Measurements from ENCODE around the gene C7.

The C7 gene

GRCh38 chr5:40937075-40937474, 27.8 kb downstream of the C7 start:
- no peak overlapping the region for H3K4me2 ChIP-seq (ENCODE audit: low read length, poor library complexity, severe bottlenecking)
- no peaks in the 10 kb centered on the region for H3K9me3 ChIP-seq (ENCODE audit: control insufficient read depth, low read length)
- H3K23ac ChIP-seq (ENCODE audit: low read length in 2 of 2): no peak overlapping the region
- no peak overlapping the region for H3K9ac ChIP-seq (ENCODE audit: low read length)
- no peaks in the 10 kb centered on the region for H3K79me1 ChIP-seq (replicated peaks; ENCODE audit: low read length, poor library complexity, severe bottlenecking)
- no peak overlapping the region for H4K91ac ChIP-seq (ENCODE audit: low read length)
- H3K36me3 ChIP-seq (ENCODE audit: control insufficient read depth in 1 of 2, insufficient read depth in 2 of 2, low read depth in 1 of 2, low read length in 2 of 2): no peaks in the 10 kb centered on the region
- no peak overlapping the region for H3K27ac ChIP-seq (ENCODE audit: low read length, poor library complexity, severe bottlenecking)
- H2AK5ac ChIP-seq (ENCODE audit: low read length, severe bottlenecking): no peak overlapping the region
- no peak overlapping the region for H3K4me3 ChIP-seq (ENCODE audit: insufficient read depth in 1 of 2, low read depth in 1 of 2, low read length in 2 of 2)
- no peak overlapping the region for H4K8ac ChIP-seq (ENCODE audit: low read length)
- H2BK15ac ChIP-seq (ENCODE audit: low read depth, poor library complexity, severe bottlenecking): no peak overlapping the region
- H2BK12ac ChIP-seq (ENCODE audit: low read length in 2 of 2): no peak overlapping the region
- WGBS: 86% methylated on average over 1 of the region's 1 CpG
- no peak overlapping the region for H2BK120ac ChIP-seq (ENCODE audit: low read depth, low read length)
- DNase-seq: no peak
- H2BK5ac ChIP-seq (ENCODE audit: low read depth, low read length, poor library complexity, severe bottlenecking): no peak overlapping the region
- H2AFZ ChIP-seq (ENCODE audit: low read depth, low read length): no peak overlapping the region
- H3K18ac ChIP-seq (ENCODE audit: low read depth in 1 of 2, low read length in 2 of 2): no peak overlapping the region
- no peaks in the 10 kb centered on the region for H3K4me1 ChIP-seq (ENCODE audit: control insufficient read depth, insufficient read depth, low read depth, low read length)
- no peak overlapping the region for H3K14ac ChIP-seq (ENCODE audit: low read length in 2 of 2)
- no peak overlapping the region for H3K4ac ChIP-seq (ENCODE audit: low read depth in 1 of 2, low read length in 2 of 2)
- no peaks in the 10 kb centered on the region for H3K27me3 ChIP-seq (ENCODE audit: control insufficient read depth in 1 of 2, insufficient read depth in 1 of 2, low read length in 2 of 2)

GRCh38 chr5:40939753-40940152, 30.5 kb downstream of the C7 start:
- H3K36me3 ChIP-seq (ENCODE audit: control insufficient read depth in 1 of 2, insufficient read depth in 2 of 2, low read depth in 1 of 2, low read length in 2 of 2): no peaks in the 10 kb centered on the region
- H4K91ac ChIP-seq (ENCODE audit: low read length): no peak overlapping the region
- H3K14ac ChIP-seq (ENCODE audit: low read length in 2 of 2): no peak overlapping the region
- no peak for DNase-seq
- H3K9ac ChIP-seq (ENCODE audit: low read length): no peak overlapping the region
- no peak overlapping the region for H3K23ac ChIP-seq (ENCODE audit: low read length in 2 of 2)
- H3K9me3 ChIP-seq (ENCODE audit: control insufficient read depth, low read length): no peaks in the 10 kb centered on the region
- no peaks in the 10 kb centered on the region for H3K27me3 ChIP-seq (ENCODE audit: control insufficient read depth in 1 of 2, insufficient read depth in 1 of 2, low read length in 2 of 2)
- H3K4me3 ChIP-seq (ENCODE audit: insufficient read depth in 1 of 2, low read depth in 1 of 2, low read length in 2 of 2): no peak overlapping the region
- H3K79me1 ChIP-seq (replicated peaks; ENCODE audit: low read length, poor library complexity, severe bottlenecking): no peaks in the 10 kb centered on the region
- H3K18ac ChIP-seq (ENCODE audit: low read depth in 1 of 2, low read length in 2 of 2): no peak overlapping the region
- H4K8ac ChIP-seq (ENCODE audit: low read length): no peak overlapping the region
- no peak overlapping the region for H2AK5ac ChIP-seq (ENCODE audit: low read length, severe bottlenecking)
- 75% methylated on average over 6 of the region's 6 CpGs for WGBS
- H2BK12ac ChIP-seq (ENCODE audit: low read length in 2 of 2): no peak overlapping the region
- no peak overlapping the region for H2BK5ac ChIP-seq (ENCODE audit: low read depth, low read length, poor library complexity, severe bottlenecking)
- H3K4me1 ChIP-seq (ENCODE audit: control insufficient read depth, insufficient read depth, low read depth, low read length): no peaks in the 10 kb centered on the region
- H2BK120ac ChIP-seq (ENCODE audit: low read depth, low read length): no peak overlapping the region
- no peak overlapping the region for H2BK15ac ChIP-seq (ENCODE audit: low read depth, poor library complexity, severe bottlenecking)
- no peak overlapping the region for H3K4ac ChIP-seq (ENCODE audit: low read depth in 1 of 2, low read length in 2 of 2)
- H2AFZ ChIP-seq (ENCODE audit: low read depth, low read length): no peak overlapping the region
- no peak overlapping the region for H3K4me2 ChIP-seq (ENCODE audit: low read length, poor library complexity, severe bottlenecking)
- H3K27ac ChIP-seq (ENCODE audit: low read length, poor library complexity, severe bottlenecking): no peak overlapping the region

DNA sequence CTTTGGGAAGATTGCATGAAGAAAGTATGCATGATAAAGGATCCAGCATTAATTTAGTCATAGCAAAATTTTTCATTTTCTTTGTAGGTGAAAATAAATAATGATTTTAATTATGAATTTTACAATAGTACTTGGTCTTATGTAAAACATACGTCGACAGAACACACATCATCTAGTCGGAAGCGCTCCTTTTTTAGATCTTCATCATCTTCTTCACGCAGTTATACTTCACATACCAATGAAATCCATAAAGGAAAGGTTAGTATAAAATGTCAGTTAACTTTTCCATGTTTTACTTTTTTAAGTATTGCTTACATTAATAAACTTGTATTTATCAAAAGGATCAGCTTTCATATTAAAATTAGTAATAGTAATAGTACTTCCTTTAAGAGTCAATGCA, 35.8 kb downstream of the C7 start:
- H3K4ac ChIP-seq (ENCODE audit: low read depth in 1 of 2, low read length in 2 of 2): no peak overlapping the region
- DNase-seq: no peak
- no peak overlapping the region for H3K9ac ChIP-seq (ENCODE audit: low read length)
- H3K4me2 ChIP-seq (ENCODE audit: low read length, poor library complexity, severe bottlenecking): no peak overlapping the region
- no peak overlapping the region for H3K18ac ChIP-seq (ENCODE audit: low read depth in 1 of 2, low read length in 2 of 2)
- no peak overlapping the region for H4K91ac ChIP-seq (ENCODE audit: low read length)
- H3K27me3 ChIP-seq (ENCODE audit: control insufficient read depth in 1 of 2, insufficient read depth in 1 of 2, low read length in 2 of 2): no peaks in the 10 kb centered on the region
- no peaks in the 10 kb centered on the region for H3K36me3 ChIP-seq (ENCODE audit: control insufficient read depth in 1 of 2, insufficient read depth in 2 of 2, low read depth in 1 of 2, low read length in 2 of 2)
- no peak overlapping the region for H3K23ac ChIP-seq (ENCODE audit: low read length in 2 of 2)
- H3K4me1 ChIP-seq (ENCODE audit: control insufficient read depth, insufficient read depth, low read depth, low read length): no peaks in the 10 kb centered on the region
- H2AFZ ChIP-seq (ENCODE audit: low read depth, low read length): no peak overlapping the region
- no peak overlapping the region for H2AK5ac ChIP-seq (ENCODE audit: low read length, severe bottlenecking)
- H3K9me3 ChIP-seq (ENCODE audit: control insufficient read depth, low read length): no peaks in the 10 kb centered on the region
- H4K8ac ChIP-seq (ENCODE audit: low read length): no peak overlapping the region
- H3K4me3 ChIP-seq (ENCODE audit: insufficient read depth in 1 of 2, low read depth in 1 of 2, low read length in 2 of 2): no peak overlapping the region
- H3K79me1 ChIP-seq (replicated peaks; ENCODE audit: low read length, poor library complexity, severe bottlenecking): no peaks in the 10 kb centered on the region
- H2BK15ac ChIP-seq (ENCODE audit: low read depth, poor library complexity, severe bottlenecking): no peak overlapping the region
- WGBS: no CpG with 5 or more reads among the region's 5 CpGs
- H3K14ac ChIP-seq (ENCODE audit: low read length in 2 of 2): no peak overlapping the region
- no peak overlapping the region for H2BK120ac ChIP-seq (ENCODE audit: low read depth, low read length)
- no peak overlapping the region for H2BK12ac ChIP-seq (ENCODE audit: low read length in 2 of 2)
- H2BK5ac ChIP-seq (ENCODE audit: low read depth, low read length, poor library complexity, severe bottlenecking): no peak overlapping the region
- H3K27ac ChIP-seq (ENCODE audit: low read length, poor library complexity, severe bottlenecking): no peak overlapping the region

GRCh38 chr5:40955313-40955712, 46.0 kb downstream of the C7 start:
- H3K4me1 ChIP-seq (ENCODE audit: control insufficient read depth, insufficient read depth, low read depth, low read length): no peaks in the 10 kb centered on the region
- no peak overlapping the region for H3K4me3 ChIP-seq (ENCODE audit: insufficient read depth in 1 of 2, low read depth in 1 of 2, low read length in 2 of 2)
- H3K4me2 ChIP-seq (ENCODE audit: low read length, poor library complexity, severe bottlenecking): no peak overlapping the region
- no peak overlapping the region for H3K4ac ChIP-seq (ENCODE audit: low read depth in 1 of 2, low read length in 2 of 2)
- no peak overlapping the region for H2AK5ac ChIP-seq (ENCODE audit: low read length, severe bottlenecking)
- DNase-seq: no peak
- 92% methylated on average over 3 of the region's 5 CpGs for WGBS
- no peak overlapping the region for H3K23ac ChIP-seq (ENCODE audit: low read length in 2 of 2)
- no peak overlapping the region for H3K27ac ChIP-seq (ENCODE audit: low read length, poor library complexity, severe bottlenecking)
- no peak overlapping the region for H4K91ac ChIP-seq (ENCODE audit: low read length)
- H2BK15ac ChIP-seq (ENCODE audit: low read depth, poor library complexity, severe bottlenecking): no peak overlapping the region
- H3K9me3 ChIP-seq (ENCODE audit: control insufficient read depth, low read length): peaks cover 22% of the 10 kb centered on the region
- H3K27me3 ChIP-seq (ENCODE audit: control insufficient read depth in 1 of 2, insufficient read depth in 1 of 2, low read length in 2 of 2): no peaks in the 10 kb centered on the region
- H2BK120ac ChIP-seq (ENCODE audit: low read depth, low read length): no peak overlapping the region
- no peak overlapping the region for H3K9ac ChIP-seq (ENCODE audit: low read length)
- H3K36me3 ChIP-seq (ENCODE audit: control insufficient read depth in 1 of 2, insufficient read depth in 2 of 2, low read depth in 1 of 2, low read length in 2 of 2): no peaks in the 10 kb centered on the region
- H3K79me1 ChIP-seq (replicated peaks; ENCODE audit: low read length, poor library complexity, severe bottlenecking): no peaks in the 10 kb centered on the region
- no peak overlapping the region for H2AFZ ChIP-seq (ENCODE audit: low read depth, low read length)
- no peak overlapping the region for H2BK12ac ChIP-seq (ENCODE audit: low read length in 2 of 2)
- H3K14ac ChIP-seq (ENCODE audit: low read length in 2 of 2): no peak overlapping the region
- H4K8ac ChIP-seq (ENCODE audit: low read length): no peak overlapping the region
- no peak overlapping the region for H3K18ac ChIP-seq (ENCODE audit: low read depth in 1 of 2, low read length in 2 of 2)
- H2BK5ac ChIP-seq (ENCODE audit: low read depth, low read length, poor library complexity, severe bottlenecking): no peak overlapping the region
